Esophagus muscularis mucosa (tissue), 3 donors: Measurements from ENCODE around the gene HLA-DPA1.

Experiments
- POLR2A ChIP-seq: fragments of 450-650 bp; IDR thresholded peaks from one replicate; pipeline ENCODE4 v1.6.1; 2017; ENCODE audit warnings: antibody characterized with exemption, moderate library complexity, mild to moderate bottlenecking, low read depth
- POLR2AphosphoS5 ChIP-seq, 2 donors: sonication (generic); formaldehyde crosslinking; IDR thresholded peaks; one replicate each; pipeline ENCODE4 v1.6.1; 2017; ENCODE audit warnings: antibody characterized with exemption in 2 of 2
- TF ChIP-seq, protein P1 (sequence below), 3 experiments: fragments of 200-600 bp in 2 of 3; fragments of 450-650 bp in 1 of 3; sonication (generic) in 2 of 3; IDR thresholded peaks; one replicate each; pipeline ENCODE4 v1.5.1; 2017 to 2019; ENCODE audit warnings: antibody characterized with exemption in 3 of 3, mild to moderate bottlenecking in 2 of 3, moderate library complexity in 1 of 3

DNA sequence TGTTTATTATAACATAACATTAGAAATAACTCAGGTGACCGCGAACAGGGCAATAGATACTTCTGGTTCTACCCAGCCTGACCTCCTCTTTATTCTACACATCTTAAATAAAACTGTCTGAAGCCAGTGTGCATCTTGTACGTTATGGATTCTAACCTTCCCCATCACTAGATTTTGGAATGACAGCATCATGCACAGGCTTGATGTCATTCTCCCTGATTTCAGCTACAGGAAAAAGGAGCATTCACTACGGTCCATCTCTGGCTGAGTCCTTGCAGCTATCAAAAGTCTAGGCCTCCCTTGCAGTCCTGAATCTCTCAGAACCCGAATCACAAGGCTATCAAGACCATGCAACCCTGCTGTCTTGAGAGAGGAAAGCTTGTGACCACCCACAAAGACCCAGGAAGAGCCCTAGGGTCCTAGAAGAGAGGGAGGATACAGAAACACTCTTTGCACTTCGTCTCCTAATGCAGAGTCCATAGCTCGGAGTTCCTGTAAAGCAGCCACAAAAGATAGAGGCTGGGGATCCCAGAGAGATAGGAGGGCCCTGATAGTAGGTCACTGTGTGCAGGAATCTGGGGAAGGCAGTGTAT is 845 bp downstream of the HLA-DPA1 start:
- TF ChIP-seq, protein P1, sequence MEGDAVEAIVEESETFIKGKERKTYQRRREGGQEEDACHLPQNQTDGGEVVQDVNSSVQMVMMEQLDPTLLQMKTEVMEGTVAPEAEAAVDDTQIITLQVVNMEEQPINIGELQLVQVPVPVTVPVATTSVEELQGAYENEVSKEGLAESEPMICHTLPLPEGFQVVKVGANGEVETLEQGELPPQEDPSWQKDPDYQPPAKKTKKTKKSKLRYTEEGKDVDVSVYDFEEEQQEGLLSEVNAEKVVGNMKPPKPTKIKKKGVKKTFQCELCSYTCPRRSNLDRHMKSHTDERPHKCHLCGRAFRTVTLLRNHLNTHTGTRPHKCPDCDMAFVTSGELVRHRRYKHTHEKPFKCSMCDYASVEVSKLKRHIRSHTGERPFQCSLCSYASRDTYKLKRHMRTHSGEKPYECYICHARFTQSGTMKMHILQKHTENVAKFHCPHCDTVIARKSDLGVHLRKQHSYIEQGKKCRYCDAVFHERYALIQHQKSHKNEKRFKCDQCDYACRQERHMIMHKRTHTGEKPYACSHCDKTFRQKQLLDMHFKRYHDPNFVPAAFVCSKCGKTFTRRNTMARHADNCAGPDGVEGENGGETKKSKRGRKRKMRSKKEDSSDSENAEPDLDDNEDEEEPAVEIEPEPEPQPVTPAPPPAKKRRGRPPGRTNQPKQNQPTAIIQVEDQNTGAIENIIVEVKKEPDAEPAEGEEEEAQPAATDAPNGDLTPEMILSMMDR (IDR thresholded peaks at IDR 0.05) = no peak
- no peak for TF ChIP-seq POLR2AphosphoS5 (IDR thresholded peaks at IDR 0.05)
- TF ChIP-seq POLR2A = no peak
